Hepatocyte (in vitro differentiated cells): ENCODE data around the gene DNAJA3.

Experiments
- CTCF ChIP-seq: fragments of 200-600 bp; sonication (generic); IDR thresholded peaks from 2 replicates; pipeline ENCODE4 v1.5.1; 2016; ENCODE audit warnings: antibody characterized with exemption, mild to moderate bottlenecking; ENCODE audit not compliant: poor library complexity
- EZH2 ChIP-seq: fragments of 200-600 bp; sonication (generic); IDR thresholded peaks from 2 replicates; pipeline ENCODE4 v1.6.1; 2016; ENCODE audit warnings: antibody characterized with exemption, mild to moderate bottlenecking, borderline replicate concordance
- EZH2phosphoT487 ChIP-seq: fragments of 200-600 bp; sonication (generic); IDR thresholded peaks from one replicate; pipeline ENCODE4 v1.6.1; 2018; ENCODE audit warnings: antibody characterized with exemption, mild to moderate bottlenecking, low read depth, moderate library complexity; ENCODE audit not compliant: unreplicated experiment, severe bottlenecking

GRCh38 chr16:4383591-4384444, 41.9 kb upstream of the DNAJA3 start:
- TF ChIP-seq CTCF (no peak), EZH2 (no peak), EZH2phosphoT487 (no peak)
